GM18519 (cell line): ENCODE data around the gene CNOT8.
"Not testable (repeated sequence)": the region's sequence is repeated elsewhere in the genome, so short reads cannot be mapped to it uniquely, and the experiment has no call there.

Source experiments
- ATAC-seq: cut with Tn5 transposase; IDR thresholded peaks from one replicate; pipeline ENCODE4 v1.9.1; 2021; ENCODE audit warnings: mild to moderate bottlenecking, moderate library complexity; ENCODE audit not compliant: unreplicated experiment, low FRiP score

Gene CNOT8

DNA sequence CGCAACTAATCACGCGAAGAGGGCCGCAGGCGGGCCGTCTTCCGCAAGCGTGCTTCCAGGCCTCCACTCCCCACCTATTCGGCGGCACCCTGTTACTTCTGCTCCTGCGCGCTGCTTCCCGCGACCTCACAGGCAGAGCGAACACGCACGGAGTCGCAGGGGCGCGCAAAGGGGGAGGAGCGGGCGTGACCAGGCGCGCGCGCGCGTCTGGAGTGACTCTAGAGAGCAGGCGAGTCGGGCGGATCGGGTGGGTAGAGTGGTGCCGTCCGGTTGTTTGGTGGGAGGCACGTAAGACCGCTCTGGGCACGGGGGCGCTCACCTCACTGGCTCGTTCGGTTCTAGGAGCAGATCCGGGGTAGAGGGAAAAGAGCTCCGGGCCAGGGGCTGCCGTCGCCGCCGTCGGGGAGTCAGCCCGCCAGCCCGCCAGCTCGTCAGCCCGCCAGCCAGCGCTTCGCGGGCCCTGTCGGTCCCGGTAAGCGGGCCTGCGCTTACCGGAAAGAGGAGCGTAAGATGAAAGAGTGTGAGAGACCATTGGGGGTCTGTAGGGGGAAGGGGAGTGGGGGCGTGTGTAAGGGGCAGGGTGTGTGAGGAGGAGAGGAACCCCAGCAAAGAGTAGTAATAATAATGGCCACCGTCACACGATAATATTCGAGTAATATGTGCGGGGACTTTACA, at the start of gene CNOT8:
CNOT8 (plus strand) TSS at position 331 of the 675 bp plus-strand sequence. CDS start 4,652 bp downstream, outside the sequence.
- peak; percentile 61 for ATAC-seq

DNA sequence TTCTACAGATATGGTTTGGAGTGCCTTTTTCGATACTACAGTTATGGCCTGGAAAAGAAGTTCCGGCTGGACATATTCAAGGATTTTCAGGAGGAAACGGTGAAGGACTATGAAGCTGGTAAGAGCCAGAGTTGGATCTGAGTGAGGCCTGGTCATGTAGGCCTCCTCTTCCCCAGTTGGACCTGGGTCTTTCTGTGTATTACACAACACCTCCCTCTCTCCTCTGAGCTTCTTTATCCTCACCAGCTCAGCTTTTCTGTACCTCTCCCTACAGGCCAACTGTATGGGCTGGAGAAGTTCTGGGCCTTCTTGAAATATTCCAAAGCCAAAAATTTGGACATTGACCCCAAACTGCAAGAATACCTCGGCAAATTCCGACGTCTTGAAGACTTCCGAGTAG, 47.2 kb upstream of the CNOT8 start:
- no peak for ATAC-seq

DNA sequence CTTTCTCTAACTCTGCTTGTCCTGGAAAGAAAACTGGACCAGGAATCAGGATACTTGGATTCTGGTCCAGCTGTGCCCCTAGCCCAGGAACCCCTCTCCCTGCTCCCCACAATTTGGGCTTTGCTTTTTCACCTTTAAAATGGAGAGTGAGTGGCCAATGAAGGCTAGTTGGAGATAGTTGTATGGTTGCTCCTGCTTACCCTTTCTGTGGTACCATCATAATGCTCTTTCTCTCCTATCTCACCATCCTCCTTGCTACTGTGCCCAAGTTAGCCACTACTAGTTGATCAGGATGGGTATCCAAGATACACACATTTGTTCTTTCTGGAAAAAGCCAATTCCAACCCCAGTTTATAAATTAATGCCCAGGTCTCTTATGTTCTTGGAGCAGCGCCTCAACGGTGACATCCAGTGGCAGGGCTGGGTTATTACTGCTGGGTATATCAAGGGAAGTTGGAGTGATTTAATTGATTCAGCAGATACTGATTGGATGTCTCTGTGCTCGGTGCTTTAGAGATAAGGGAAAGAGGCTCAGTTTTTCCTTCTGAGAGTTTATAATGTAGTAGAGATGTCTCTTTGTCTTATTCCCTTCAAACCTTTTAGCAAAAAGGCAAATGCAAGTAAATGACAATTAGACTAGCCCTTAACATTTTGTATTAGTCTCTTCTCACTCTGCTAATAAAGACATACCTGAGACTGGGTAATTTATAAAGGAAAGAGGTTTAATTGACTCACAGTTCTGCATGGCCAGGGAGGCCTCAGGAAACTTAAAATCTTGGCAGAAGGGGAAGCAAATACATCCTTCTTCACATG, 46.6 kb upstream of the CNOT8 start:
- ATAC-seq = peak; percentile 59

DNA sequence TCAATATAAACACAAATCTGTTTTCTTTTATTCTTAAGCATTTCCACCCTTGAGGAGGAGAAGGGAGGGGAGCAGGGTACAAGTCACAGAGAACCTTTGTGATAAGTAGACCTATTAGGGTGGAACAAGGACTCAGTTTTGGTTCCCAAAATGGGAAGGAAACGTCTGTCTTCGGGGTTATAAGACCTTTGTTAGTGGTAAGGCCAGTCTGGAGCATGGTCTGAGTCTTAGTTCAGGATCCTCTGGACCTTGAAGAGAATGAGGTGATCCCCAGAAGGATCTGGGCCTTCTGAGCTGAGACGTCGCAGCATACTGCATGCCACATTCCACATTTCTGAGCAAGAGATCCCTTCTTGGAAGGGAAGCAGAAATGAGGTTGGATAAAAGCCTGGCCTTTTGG, 45.3 kb upstream of the CNOT8 start:
- no peak for ATAC-seq

DNA sequence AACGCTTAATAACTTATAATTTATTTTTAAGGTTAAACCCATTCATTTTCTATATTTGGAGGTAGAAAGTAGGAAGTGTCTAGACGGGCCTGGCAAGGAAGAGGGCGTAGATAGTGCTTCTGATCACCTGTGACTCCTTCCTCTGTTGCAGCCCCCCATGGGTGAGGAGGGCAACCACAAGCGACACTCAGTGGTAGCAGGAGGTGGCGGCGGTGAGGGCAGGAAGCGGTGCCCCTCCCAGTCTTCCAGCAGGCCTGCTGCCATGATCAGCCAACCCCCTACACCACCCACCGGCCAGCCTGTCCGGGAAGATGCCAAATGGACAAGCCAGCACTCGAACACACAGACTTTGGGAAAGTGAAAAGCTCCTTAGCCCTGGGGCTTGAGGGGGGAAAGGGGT, 44.7 kb upstream of the CNOT8 start:
- no peak for ATAC-seq

DNA sequence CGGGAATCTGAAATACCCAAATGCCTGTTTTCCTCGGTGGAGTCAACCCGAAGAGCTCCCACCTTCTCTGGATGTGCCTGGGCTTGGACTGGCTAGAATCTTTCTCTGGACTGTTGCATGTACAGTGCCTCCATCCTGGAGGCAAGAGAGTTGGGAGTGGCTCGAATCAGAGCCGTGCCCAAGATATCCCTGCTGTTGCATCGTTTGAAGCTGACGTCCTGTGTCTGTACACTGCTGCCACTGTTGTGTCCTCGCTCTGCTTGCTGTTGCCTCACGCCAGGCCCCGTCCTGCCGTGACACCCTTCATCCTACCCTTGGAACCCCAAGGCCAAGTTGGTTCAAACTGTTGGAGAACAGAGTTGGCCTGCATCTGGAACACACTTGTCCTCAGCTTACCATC, 43.4 kb upstream of the CNOT8 start:
- ATAC-seq = no peak

DNA sequence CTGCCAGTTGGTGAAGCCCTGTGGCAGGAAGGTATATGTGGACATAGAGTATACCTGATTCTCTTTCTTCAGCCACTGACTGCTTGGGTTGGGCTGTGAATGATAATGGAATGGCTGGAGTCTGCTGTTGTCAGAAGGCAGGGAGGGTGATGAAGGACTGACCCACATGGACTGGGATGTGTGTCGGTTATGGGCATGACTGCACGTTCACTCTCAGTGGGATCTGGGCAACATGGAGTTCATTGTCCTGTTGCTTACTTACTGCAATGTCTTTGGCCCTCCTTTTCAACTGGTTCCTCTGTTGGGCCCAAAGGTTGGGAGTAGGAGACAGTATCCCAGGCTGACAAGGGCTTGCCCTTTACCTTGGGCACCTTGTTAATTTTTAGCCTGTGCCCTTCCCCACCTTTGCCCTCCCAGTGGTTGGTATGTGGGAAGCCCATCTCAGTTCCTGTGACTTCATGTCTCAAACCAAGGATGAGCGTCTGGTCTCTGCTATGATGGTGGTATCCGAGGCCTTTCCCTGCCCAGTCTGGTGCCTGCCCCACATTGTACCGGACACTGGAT, 42.7 kb upstream of the CNOT8 start:
- no peak for ATAC-seq

DNA sequence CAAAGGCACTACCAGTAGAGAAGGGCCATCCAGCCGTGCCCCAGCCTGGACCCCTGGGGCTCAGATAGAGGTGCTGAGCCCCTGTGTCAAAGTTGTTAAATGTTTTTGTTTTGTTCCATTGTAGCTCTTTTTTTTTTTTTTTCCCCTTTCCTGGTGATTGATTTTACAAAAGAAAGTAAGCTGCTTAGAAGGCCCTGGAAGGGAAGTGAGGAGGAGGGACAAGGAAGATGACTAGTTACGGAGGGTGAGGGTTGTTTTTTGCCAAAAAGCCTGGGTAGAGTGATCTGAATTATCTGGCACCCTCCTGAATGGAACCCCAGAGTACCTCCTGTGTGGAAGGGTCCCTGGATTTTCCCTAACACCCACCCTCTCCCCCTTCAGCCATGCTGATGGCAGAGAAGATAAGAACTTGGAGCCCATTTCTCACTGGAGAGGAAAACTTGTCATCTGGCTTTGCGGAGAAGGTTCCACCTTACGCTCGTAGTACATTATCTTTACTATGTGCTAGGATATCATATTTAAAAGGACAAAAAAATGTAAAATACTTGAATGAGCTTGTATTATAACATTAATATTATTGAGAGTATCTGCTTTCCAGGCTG, 41.4 kb upstream of the CNOT8 start:
- ATAC-seq = no peak

DNA sequence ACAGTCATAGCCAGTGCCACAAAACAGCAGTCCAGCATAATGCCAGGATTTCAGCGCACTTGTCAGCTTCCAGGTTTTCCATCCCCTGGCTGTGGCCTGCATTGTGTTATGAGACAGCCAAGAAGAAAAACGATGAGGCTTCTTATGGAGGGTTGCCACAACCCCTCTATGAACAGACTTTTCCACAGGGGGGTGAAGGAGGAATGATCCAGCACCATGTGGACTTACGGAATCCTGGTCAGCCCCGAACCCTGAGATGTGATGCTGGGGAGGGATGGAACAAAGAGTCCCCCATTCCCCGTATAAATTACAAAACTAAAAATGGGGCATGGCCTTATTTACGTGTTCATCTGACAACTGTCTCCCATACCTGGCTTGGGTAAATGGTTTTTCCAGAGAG, 40.6 kb upstream of the CNOT8 start:
- ATAC-seq = no peak

DNA sequence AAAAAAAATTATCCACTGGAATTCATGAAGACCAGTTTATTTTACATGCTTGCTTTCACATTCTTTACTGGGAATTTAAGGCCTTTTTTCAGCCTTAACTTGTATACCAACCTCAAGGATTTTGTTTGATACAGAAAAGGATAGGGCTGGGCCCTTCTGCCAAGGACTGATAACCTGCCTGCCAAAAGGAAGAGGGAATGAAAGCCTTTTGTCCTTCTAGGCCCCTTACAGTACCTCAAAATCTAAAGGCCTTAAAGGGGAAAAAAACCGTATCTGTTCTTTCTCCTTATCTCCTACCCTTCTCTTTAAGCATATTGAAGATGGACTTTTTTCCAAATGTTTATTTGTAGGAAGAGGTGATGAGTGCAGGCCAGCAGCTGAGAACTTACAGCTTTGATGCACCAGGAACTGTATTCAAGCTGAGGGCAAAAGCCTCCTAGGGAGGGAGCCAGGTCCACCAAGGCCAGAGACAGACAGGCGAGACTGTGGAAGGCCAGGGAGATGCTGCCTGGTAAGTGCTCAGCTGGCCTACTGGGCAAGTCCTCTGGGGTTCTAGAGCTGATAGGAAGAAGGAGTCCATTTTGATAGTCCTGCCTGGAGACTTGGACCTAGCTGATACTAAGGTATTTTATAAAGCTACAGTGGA, 39.8 kb upstream of the CNOT8 start:
- no peak for ATAC-seq

DNA sequence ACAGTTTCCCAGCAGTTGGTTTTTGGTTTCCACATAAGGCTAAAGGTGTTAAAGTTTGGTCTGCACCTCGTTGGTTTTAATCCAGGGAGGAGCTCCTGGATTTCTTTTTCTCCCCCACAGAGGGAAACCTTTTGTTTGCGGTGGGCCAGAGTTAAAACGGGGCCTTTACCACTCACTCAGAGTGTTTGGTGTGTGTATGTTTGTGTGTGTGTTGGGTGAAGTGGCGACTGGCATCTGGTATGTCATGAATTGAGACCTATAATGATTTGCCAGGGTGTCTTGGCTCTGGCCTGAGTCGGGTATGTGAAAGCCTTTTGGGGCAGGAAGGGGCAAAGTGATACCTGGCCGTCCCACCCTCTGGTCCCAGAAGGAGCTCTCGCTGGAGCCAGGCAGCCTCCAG, 38.9 kb upstream of the CNOT8 start:
- ATAC-seq = no peak

DNA sequence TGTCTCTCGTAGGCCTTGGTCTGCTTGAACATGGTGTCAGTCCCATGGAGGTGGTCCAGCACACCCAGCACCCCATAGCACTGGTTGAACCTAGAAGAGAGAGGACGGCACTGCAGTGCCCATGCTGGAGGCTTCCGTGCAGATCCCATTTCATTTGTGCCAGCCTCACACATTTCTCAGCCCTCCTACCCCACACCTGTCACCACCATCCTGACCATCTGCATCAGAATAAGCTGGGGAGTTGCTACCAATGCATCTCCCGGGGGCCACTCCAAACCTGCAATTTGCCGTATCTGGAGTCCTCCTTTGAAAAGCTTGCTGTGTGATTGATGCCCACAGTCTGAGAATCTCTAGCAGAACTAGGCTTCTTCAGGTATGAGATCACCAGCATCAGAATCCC, 38.0 kb upstream of the CNOT8 start:
- ATAC-seq = no peak

DNA sequence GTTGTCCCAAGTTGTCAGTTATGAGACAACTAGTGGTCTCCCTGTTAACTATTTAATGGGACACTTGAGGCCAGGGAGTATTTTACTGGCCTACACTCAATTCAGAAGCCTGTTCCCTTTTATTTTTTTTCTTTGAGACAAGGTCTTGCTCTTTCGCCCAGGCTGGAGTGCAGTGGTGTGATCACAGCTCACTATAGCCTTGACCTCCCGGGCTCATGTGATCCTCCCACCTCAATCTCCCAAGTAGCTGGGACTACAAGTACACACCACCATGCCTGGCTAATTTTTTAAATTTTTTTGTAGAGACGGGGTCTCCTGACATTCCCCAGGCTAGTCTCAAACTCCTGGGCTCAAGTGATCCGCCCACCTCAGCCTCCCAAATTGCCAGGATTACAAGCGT, 35.5 kb upstream of the CNOT8 start:
- ATAC-seq = not testable (repeated sequence)

DNA sequence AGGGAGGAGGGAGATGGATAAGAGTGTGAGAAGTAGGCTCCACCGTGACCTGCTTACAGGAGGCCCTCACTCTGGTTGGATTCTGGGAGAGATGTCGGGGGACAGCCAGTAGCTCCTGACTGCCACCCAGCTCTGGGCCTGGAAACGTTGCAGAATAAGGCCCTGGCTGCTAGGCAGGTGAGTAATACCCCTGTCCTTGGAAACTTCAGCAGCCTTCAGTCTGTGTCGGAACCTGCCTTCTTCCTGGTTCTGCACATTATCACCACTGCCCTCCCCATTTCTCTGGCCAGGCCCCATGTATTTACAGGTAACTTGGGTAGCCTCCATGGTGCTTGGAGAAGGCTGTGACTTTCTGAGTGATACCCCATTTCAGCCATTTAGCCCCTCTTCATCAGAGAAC, 34.8 kb upstream of the CNOT8 start:
- no peak for ATAC-seq

DNA sequence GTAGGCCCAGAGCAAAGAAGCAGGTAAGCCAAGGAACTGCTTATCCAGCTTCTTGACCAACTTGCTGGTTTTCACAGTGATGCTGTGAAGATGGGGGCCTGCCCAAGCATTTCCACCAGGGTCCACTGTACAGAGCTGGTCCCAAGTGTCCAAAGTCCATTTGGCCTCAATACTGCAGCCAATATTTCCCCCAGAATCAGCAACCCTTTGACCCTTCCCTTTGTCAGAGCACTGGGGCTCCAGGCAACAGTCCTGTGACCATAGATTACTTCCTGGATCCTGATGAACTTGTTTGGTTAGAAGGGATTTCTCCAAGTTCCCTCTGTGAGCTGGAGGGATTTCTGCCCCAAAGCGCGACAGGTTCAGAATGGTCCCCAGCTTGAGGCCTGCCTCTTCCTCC, 34.4 kb upstream of the CNOT8 start:
- ATAC-seq = no peak

DNA sequence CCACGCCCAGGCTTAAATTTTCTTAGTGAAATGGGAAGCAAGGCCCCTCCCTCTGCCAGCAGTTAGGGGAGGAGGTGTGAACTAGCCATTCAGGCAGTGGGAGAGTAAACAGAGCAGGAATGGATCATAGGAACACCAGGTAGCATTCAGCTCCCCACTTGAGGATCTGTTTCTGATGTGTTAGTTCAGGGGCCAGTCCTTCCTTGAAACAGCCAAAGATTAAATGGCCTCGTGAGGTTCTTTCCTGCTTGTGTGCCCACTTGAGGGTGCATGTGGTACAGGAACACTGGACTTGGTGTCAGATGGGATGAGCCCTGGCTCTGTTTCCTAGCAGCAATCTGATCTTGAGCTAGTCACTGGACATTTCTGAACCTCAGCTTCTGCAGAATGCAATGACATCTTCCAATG, 29.2 kb upstream of the CNOT8 start:
- no peak for ATAC-seq

DNA sequence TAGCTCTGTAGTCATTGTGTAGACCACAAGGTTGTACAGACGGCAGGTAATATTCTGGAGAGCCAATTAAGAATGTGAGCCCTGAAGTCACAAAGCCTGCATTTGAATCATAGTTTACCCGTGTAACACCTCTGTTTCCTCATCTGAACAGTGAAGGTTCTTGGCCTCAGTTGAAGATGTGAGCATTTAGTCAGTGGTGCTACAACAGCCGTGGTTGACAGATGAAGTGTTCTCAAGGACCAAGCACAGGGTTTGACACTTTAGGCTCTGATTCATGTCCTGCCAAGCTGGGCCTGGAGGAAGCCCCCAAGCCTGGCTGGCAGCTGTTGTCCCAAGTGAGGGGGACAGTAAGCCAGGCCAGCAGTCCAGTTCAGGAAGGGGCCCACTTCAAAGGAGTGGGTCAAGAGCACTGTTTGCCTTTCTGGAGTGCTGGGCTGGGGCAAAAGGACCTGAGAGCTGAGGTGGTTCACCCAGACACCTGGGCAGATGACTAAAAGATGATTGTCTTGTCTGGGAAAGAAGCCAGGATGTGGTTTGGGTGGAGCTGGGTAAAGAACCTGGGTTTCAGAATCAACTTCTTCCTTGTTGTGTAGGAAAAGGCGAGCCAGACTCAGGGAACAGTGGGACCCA, 28.7 kb upstream of the CNOT8 start:
- ATAC-seq = no peak

DNA sequence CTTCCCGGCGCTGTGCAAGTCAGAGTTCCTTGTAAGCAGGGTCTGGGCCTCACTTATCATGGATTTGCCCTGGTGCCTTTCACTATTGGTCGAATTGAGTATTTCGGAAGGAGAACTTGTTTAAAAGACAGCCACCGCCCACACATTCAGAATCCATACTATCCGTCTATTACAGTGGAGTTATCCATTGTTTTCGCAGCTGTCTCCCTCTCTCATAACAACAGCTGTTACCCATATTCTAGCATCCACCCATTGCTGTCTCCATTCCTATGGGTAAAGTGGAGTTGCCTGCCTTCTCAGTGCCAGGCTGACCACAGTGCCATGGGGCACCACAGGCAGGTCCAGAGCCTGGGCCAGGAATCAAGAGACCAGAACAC, 28.2 kb upstream of the CNOT8 start:
- no peak for ATAC-seq

DNA sequence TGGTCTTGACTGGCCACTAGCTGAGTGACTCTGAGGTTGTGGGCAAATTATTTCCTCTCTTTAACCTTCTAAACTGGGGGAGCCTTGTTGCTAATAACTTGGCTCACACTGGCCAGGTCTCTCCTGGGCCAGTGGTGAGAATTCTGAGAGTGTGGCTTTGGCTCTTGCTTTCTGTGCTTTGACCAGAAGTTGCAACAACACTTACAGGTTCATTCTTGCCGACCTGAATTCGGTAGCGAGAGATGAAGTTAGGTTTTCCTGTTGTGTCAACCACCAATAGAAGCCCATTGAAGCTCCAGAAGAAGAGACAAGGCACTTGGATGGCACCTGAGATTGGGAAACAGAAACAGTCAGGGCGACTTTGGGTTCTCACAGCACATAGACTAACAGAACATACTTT, 27.8 kb upstream of the CNOT8 start:
- no peak for ATAC-seq

DNA sequence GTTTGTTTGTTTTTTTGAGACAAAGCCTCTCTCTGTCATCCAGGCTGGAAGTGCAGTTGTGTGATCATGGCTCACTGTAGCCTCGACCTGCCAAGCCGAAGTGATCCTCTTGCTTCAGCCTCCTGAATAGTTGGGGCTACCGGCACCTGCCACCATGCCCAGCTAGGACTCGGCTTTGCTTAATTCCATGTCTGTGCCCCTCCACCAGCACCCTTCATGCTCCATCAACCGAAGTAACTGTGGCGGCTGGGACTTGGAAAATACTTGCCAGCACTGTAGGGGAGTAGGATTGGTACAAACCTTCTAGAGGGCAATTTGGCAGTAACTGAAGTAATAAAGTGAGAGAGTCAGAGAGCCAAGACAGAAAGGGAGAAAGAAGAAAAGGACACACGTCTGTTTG, 27.0 kb upstream of the CNOT8 start:
- no peak for ATAC-seq

DNA sequence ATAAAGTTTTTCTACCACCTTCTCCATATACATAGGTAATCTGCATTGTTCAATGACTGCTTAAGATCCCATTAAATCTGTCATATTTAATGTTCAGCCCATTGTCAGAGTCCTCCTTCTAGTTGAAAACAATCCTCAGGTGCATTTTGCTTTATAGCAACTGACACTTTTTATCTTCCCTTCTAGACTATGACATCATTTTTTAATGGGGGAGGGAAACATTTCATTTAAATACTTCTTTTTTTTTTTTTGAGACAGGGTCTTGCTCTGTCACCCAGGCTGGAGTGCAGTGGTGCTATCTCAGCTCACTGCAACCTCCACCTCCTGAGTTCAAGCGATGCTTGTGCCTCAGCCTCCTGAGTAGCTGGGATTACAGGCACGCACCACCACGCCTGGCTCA, 25.6 kb upstream of the CNOT8 start:
- ATAC-seq = not testable (repeated sequence)
